GM21367 (cell line): ENCODE measurements around the gene EPHB2.

Experiments used
- ATAC-seq: cut with Tn5 transposase; IDR thresholded peaks from one replicate; pipeline ENCODE4 v1.9.1; 2021; ENCODE audit not compliant: unreplicated experiment

The EPHB2 gene

DNA sequence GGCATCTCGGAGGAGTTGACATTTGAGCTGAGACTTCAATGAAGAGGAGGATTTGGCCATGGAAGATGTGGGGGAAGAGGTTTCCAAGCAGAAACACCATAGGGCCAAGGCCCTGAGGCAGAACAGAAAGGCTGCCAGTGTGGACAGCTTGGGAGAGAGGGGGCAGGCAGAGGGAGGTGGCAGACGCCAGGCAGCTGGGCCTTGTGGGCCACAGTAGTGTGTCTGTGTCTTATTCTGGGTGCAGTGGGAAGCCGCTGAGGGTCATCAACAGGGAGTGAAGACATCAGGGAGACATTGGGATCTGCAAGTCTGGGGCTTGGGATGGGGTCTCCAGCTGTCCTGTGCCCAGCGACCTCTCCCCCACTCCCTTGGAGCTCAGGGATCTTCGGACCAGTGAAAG lies 165.2 kb downstream of the EPHB2 start:
- no peak for ATAC-seq

DNA sequence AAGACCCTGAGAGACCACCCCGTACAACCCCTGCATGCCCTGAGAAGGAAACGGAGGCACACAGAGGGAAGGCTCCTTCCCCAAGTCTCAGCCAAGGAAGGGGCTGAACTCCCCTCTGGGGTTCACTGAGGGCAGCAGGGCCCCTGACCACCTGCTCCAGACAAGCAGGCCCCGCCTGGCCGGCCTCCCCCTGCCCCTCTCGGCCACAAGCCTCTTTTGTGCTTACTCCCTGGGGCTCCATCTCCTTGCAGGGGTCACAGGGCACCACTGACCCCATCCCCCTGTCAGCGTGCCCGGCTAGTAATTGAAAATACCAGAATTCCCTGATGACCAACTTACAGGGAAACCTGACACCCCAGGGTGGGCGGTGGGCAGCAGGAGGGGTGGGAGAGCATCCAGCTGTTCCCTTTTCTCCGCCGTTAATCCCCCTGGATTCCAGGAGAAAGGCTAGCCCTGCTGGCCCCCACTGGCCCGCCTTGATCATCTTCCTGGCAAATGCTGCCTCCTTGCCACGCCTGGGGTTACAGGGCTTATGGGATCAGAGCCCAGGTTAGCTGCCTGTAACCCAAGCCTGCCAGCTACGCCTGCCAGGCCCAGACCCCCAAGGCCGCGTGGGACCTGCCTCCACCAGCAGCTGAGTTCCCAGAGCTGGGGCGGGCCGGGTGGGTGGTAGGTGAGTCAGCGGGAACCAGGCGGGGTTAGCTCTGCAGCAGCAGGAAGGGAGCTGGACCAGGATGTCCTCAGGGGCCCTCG lies 165.9 kb downstream of the EPHB2 start:
- no peak for ATAC-seq

DNA sequence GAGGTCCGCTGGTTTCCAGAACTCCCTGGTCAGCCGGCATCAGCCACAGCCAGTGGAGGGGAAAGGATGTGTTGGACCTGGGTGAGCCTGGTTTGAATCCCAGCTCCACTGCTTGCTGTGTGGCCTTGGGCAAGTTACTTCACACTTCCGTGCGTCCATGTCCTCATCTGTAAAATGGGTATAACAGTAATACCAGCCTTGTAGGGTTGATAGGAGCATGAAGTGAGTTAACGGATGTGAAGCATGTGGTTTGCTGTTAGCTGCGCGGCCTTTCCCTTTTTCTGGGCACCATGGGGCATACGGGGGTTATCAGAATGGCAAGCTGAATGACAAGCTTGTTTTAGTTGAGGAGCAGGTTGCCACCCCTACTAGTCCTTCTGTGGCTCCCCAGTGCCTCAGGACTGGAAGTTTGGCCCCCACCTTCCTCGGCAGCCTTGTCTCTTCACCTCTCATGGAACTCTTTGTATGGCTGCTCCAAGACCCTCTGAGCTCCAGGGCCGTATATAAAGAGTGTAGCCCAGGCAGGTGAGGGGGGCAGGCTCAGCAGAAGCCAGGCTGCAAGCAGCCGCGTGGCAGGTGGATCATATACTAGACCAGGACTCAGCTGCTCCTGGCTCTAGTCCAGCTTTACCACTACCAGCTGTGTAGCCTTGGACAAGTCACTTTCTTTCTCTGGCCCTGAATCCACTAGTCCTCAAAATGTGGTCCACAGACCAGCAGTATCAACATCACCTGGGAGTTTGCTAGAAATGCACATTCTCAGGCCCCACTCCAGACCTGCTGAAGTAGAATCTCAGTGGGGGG lies 166.7 kb downstream of the EPHB2 start:
- ATAC-seq = no peak

DNA sequence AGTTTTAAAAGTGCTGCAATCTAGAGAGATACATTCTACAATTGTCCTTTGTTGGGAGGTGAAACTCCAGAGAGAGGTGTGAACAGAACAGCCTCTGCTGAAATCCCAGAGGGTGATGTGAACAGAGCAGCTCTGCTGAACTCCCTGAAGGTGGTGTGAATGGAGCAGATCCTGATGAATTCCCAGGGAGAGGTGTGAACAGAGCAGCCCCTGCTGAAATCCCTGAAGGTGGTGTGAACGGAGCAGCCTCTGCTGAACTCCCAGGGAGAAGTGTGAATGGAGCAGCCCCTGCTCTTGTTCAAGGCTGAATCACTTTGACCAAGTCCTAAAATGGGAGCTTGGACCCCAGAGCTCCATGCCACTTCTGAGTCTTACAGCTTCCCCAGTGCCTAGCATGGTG lies 167.3 kb downstream of the EPHB2 start:
- no peak for ATAC-seq

DNA sequence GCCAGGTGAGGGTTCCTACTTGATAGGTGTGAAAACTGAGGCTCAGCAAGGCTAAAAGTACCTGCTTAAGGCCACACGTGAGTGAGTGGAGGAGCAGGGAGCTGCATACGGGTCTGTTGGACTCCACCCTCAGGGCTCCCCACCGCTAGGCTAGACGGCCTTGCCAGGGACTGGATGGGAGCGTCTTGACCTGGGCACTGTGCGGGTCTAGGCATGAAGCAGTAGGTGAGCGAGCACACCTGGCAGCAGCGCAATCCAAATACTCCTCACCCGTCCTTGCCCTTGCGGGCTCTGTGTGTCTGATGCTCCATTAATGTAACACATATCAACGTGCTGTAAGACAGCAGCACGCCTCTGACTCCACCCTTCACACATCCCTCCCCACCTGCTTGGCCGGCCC lies 168.0 kb downstream of the EPHB2 start:
- ATAC-seq = no peak

DNA sequence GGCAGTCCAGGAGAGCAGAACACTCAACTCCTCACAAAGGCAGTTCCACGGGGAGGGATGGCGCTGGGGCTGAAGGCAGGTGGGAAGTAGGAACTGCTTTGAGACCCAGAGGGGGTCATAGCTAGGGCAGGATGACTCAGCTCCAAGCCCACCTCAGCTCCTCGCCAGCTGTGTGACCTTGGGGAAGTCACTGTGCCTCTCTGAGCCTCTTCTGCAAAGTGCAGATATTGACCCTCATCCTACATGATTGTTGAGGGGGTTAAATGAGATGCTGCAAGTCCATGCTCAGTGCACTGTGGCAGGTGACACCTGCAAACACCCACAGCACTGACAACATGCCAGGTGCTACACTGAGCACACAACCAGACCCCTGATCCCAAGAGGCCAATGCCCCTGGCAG lies 168.8 kb downstream of the EPHB2 start:
- no peak for ATAC-seq

DNA sequence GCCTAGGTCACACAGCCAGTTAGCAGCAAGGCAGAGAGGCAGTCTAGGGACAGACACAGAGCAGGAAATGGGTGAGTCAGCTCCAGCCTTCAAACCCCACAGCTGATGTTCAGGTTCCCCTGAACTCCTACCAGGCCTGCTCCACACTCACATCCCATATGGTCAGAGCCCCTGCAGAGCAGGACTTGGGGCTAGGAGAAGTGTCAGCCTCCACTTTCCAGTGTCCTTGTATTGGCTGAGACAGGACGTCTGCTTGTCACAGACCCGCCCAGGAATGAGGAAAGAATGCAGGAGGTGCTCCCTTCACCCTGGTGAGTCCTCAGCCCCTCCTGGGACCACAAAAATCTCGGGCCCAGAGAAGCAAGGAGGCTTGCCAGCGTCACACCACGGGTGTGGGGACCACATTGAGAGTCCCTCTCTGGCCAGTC lies 169.5 kb downstream of the EPHB2 start:
- ATAC-seq = no peak

DNA sequence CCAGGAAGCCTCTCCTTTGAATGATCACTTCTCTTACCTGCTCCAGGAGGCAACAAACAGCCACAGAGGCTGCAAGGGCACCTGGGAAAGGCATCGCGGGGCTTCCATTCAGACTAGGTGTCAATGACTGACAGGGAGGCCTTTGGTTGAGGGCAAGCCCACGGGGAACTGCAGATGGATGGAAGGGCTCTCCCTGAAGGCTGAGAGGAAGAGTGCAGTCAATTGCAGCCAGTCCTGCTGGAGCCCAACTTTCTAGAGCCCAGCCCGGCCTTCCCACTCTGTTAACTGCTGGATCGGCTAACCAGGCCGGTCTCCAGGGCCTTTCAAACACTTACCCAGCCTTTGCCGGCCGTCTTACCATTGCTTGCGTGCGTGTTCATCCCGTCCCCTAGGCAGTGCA lies 172.8 kb downstream of the EPHB2 start:
- no peak for ATAC-seq

DNA sequence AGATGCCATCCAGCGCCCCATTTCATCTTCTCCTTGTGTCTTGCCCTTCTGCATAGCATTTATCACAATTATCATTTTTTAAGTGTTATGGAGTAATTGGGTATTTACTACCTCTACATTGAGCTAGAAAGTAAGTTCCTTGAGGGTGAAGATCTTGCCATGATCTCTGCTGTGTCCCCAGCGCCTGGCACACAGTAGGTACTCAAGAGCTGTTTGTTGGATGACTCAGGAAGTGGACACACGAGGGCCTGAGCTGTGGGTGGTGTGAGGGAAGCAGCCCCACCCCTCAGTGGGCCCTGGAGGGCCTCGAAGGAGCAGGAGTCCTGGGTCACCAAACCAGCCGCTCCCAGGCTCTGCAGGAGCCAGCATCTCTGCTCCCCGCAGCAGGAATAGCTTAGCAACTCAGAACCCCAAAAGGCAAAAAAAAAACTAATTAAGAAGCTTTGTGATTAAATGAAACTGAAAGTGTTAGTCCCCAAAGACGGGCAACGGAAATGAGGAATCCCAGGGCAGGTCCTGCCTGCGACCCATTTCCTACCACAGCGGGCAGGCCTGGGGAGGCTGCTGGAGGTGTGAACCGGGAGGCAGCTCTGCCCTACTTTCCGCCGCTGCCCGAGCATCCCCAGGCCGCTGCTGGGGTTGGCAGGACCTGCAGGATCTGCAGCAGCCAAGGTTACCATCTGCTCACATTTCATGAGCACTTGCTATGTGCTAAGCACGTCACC lies 174.3 kb downstream of the EPHB2 start:
- ATAC-seq = no peak

DNA sequence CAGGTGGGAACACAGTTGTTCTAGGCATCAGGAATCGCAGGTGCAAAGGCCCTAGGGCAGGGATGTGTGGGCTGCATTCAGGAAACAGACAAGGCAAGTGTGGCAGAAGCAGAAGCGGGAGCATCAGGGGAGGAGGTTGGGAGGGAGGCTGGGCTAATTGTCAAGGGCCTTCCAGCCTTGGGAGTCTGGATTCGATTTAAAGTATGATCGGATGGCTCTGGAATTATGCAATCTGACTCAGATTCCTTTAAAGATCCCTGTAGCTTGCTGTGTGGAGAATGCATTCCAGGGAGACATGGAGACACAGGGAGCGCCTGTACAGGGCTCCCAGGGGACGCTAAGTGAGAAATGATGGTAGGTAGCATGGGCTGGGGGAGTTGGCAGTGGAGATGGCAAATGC lies 175.6 kb downstream of the EPHB2 start:
- no peak for ATAC-seq

DNA sequence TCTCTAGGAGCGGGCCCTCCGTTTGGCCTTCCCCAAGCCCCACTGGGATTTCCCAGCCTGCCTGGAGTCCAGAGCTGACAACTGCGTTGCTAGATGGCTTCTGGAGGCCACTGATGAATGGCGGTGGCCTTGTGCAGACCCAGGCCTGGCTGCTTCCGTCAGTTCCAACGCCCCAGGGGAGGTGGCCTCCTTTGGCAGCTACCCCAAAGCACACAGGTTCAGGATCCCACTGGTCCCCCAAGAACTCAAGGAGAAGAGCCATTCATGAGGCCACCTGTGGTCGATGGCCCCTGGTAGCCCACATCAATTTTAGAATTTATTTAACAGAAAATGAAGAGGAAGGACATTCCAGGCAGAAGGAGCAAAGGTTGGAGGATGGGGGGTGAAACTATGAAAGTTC lies 176.9 kb downstream of the EPHB2 start:
- ATAC-seq = no peak

DNA sequence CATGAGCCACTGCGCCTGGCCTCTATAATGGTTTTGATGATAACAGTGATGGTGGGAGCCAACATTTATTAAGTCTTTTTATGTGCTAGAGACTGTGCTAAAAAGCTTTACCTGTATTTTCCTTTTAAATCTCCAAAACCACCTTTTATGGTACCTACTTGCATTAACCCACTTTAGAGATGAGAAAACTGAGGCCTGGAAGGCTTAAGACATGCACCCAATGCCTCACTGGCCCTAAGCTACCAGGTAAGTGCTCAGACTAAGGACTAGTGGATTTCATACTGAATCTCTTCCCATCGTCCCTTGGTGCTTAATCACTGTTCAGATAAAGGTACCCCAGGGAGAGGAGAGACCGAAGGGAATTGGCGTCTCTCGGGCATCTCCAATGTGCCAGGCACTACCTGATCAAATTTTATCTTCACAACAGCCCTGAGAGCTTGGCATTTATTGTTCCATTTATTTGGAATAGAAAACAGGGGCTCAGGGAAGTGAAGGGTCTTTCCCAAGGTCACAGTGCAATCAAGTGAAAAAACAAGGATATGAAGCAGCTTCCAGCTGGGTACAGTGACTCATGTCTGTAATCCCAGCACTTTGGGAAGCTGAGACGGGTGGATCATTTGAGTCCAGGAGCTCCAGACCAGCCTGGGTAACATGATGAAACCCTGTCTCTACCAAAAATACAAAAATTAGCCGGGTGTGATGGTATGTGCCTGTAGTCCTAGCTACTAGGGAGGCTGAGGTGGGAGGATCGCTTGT lies 177.9 kb downstream of the EPHB2 start:
- no peak for ATAC-seq

DNA sequence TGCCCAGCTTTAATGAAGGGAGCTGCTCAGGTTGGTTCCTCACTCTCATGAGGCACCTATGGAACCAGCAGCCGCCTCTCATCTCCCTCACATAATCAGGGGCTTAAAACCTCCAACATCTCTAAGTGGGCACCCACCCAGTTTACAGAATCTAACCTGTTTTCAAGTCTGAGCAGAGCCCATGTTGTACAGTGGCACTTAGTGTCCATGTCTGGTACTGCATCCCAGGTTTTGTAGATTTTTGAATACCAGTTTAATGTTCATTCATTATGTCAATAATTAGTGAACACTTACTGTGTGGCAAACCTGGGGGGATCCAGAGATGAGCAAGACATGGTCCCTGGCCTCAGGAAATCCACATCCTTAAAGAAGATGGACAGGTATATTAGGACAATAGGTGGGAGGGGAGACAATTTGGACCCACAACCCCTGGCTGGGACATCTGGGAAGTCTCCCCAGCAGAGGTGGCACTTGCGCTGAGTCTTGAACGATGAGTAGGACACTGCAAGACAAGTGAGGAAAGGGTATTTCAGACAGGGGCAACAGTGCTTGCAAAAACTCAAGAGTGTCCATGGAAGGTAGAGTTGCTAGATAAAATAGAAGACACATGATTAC lies 178.7 kb downstream of the EPHB2 start:
- ATAC-seq = no peak

DNA sequence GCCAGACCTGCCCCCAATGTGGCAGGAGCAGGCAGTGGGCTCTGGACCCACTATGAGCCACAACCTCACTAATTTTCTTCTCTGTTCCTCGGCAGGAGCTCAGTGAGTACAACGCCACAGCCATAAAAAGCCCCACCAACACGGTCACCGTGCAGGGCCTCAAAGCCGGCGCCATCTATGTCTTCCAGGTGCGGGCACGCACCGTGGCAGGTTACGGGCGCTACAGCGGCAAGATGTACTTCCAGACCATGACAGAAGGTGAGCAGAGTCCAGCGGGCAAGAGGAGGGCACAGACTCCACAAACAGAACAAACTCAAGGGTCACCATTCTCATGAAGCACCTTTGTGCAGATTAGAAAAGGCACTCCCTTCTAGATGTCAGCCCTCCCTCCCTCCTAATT lies 182.2 kb downstream of the EPHB2 start:
- ATAC-seq = no peak

DNA sequence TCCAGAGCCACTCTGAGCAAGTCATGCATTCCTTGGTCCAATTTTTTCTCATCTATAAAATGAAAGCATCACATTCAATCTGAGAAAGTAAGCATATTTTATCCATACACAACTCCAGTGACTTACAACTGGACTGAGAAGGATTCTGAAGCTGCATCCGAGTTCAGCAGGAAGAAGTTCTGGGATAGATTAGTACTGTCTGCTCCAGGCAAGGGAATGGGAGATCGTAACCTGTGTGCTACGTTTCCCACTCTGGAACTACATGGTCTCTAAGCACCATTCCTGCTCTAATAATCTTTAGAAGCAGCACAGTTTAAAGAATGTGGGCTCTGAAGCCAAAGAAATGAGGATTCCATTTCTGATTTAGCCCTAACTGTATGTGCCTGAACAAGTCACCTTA lies 182.7 kb downstream of the EPHB2 start:
- no peak for ATAC-seq

DNA sequence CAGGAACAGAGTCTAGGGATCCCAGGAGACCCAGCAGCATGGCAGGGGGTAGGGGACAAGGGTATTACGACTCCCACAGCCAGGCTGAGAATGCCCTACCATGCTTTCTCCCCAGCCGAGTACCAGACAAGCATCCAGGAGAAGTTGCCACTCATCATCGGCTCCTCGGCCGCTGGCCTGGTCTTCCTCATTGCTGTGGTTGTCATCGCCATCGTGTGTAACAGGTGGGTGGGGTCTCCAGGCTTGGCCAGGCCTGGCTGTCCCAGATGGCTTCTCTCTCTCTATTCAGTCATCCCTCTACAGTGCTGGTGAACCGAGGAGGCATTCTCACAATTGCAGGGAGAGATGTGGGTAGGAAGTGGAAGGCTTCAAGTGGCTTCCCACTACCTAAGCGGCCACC lies 184.7 kb downstream of the EPHB2 start:
- no peak for ATAC-seq

DNA sequence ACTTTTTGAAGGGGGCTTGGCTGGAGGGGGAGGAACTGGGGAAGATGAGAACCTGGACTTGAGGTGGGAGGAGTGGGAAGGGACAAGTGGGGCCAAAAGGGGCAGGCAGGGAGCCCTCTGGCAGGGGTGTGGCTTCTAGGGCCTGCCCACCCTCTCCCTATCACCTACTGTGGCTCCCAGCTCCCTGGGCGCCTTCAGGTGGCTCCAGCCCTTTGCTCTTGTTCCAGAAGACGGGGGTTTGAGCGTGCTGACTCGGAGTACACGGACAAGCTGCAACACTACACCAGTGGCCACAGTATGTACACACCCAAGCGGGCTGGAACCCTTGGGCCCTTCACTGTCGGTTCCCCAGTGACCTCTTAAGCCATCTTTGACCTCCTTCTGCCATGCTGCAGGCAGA lies 185.5 kb downstream of the EPHB2 start:
- ATAC-seq = no peak

DNA sequence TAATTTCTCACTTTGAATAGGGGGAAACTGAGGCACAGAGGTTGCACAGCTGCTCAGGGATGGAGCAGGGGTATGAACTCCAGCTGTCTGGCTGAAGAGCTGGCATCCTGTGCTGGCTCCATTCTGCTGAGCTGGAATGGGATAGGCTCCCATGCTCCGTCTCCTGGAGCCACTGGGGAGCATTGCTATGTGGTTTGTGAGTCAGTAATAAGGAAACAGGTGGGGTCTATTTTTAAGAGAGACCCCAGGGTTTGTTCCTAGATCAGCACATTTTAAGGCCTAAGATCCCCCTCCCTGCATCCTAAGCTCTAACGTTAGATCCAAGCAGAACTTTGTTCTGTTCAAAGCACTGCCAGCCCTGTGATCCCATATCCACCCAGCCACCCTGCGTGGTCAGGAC lies 189.8 kb downstream of the EPHB2 start:
- ATAC-seq = no peak

DNA sequence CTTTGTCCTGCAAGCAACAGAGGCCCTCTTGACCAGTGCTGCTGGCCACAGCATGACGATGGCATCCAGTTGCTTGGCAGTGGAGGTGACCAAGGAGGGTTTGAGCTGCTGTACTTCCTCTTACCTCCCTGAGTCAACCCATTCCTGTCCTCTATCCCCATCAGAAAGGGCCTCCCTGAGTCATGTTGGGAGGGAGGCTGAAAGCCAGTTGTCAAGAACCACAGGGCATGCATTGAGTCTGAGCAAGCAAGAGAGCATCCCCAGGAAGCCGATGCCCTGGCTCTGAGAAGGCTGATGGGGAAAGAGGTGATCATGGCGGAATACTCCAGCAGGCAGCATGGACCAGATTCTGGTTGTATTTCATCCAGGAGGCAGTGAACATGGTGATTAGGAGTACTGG lies 192.5 kb downstream of the EPHB2 start:
- no peak for ATAC-seq

DNA sequence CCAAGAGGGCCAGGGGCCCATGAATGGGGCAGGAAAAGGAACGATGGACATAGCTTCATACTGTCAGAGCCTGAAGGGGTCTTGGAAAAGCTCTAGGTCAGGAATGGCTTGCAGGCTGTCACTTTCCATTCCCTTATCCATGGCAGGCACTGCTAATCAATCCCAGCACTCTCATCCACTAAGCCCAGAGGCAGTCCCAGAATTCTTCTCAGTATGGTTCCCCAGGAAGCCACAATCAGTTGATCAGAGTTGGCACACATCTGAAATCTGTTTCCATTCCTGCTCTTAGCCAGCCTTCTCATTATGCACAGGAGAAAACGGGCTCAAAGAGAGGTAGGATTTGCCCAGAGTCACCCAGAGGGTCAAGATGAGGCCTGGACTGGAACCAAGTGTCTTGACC lies 196.3 kb downstream of the EPHB2 start:
- no peak for ATAC-seq

DNA sequence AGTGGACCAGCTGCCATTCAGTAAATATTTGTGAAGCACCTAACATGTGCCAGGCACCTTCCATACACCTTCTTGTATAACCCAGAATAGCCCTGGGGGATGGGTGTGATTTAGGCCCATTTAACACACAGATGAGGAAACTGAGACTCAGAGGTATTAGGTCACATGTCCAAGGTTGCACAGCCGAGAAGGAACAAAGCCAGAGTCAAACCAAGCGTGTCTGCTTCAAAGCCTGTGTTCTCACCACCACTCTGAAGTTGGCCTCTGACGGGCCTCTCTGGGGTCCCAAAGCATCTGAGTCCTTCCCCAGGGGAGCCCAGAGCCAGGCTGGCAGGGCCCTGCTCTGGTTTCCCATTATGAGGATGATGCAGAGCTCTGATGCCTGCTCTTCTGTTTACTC lies 196.9 kb downstream of the EPHB2 start:
- ATAC-seq = no peak
